ENCODE measurements around the gene PKDREJ.

Gene PKDREJ

GRCh38 chr22:46294784-46295183, 31.6 kb upstream of the PKDREJ start:
- DNase-seq (ENCODE audit: low spot score in 2 of 2): no peak
- no peak for ATAC-seq (replicated peaks; ENCODE audit: extremely low read depth, poor library complexity, severe bottlenecking)
- Mint-ChIP-seq H3K36me3 (ENCODE audit: insufficient read depth) (peaks cover 38% of the 10 kb centered on the region), H3K4me1 (peaks cover 60% of the 10 kb centered on the region), H3K9me3 (no peaks in the 10 kb centered on the region), H3K27me3 (no peaks in the 10 kb centered on the region), H3K4me3 (peak overlapping the region; percentile 96), H3K27ac (ENCODE audit: low read depth) (peak overlapping the region; percentile 99)

DNA sequence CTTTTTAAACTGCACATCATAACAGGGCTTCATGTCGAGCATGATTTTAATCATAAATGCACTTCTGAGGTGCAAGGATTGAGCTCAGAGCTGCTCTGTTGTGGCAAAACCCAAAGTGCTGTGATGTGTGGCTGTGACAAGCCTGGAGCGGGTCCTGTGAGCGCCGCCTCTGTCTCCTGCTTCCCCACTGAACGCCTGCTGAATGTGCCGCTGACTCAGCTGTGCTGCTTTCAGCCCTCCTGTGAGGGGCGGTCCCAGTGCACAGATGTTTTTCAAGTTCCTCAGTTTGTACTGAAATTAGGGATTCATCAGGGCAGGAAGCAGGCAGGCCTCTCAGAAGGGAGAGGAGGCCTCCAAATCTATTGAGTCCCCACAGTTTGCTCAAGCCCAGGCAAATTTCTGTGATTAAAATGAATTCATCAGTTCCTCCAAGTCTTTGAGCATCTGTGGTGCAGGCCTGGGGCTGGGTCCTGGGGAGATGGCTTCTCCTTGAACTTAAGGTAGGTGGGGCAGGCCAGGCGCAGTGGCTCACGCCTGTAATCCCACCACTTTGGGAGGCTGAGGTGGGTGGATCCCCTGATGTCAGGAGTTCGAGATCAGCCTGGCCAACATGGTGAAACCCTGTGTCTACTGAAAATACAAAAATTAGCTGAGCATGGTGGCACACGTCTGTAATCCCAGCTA, 30.6 kb upstream of the PKDREJ start:
- Mint-ChIP-seq H3K27me3 (no peaks in the 10 kb centered on the region), H3K36me3 (ENCODE audit: insufficient read depth) (peaks cover 39% of the 10 kb centered on the region), H3K9me3 (no peaks in the 10 kb centered on the region), H3K27ac (ENCODE audit: low read depth) (peak overlapping the region; percentile 83), H3K4me3 (peak overlapping the region; percentile 40), H3K4me1 (peaks cover 65% of the 10 kb centered on the region)
- ATAC-seq (replicated peaks; ENCODE audit: extremely low read depth, poor library complexity, severe bottlenecking): no peak
- no peak for DNase-seq (ENCODE audit: low spot score in 2 of 2)

DNA sequence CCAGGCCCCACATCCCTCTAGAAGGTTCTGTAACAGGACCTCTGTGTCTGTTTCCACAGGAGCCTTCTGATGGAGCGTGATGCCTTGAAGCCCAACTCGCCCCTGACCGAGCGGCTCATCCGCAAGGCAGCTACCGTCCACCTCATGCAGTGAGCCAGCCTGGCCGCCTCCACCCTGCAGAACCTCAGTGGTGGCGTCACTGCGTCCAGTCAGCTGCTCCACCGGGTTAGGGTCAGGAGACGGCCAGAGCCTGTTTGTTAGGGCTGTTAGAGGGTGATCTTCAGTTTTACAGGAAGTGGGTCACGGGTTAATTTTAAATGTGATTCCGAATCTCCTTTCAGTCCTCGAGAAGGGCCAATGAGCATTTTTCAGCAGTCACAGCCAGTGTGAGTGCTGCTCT, 29.6 kb upstream of the PKDREJ start:
- Mint-ChIP-seq H3K4me1 (peaks cover 72% of the 10 kb centered on the region), H3K27ac (ENCODE audit: low read depth) (peak overlapping the region; percentile 93), H3K4me3 (peak overlapping the region; percentile 25), H3K27me3 (no peaks in the 10 kb centered on the region), H3K9me3 (no peaks in the 10 kb centered on the region), H3K36me3 (ENCODE audit: insufficient read depth) (peaks cover 46% of the 10 kb centered on the region)
- ATAC-seq (replicated peaks; ENCODE audit: extremely low read depth, poor library complexity, severe bottlenecking): no peak
- no peak for DNase-seq (ENCODE audit: low spot score in 2 of 2)

DNA sequence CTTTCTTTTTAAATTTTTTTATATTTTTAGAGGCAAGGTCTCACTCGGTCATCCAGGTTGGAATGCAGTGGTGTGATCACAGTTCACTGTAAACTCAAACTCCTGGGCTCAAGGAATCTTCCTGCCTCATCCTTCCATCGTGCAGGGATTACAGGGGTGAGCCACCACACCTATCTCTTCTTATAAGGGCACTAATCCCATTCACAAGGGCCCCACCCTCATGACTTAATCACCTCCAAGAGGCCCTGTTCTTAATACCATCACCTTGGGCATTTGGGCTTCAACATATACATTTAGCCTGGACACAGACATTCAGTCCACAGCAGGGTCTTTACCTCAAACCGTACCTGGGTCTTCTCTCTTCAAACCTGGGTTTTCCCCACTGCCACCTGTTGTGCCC, 29.0 kb upstream of the PKDREJ start:
- no peaks in the 10 kb centered on the region for H3K9me3 Mint-ChIP-seq
- peak overlapping the region; percentile 25 for H3K4me3 Mint-ChIP-seq
- H3K4me1 Mint-ChIP-seq: peaks cover 72% of the 10 kb centered on the region

GRCh38 chr22:46290843-46291785, 28.0 kb upstream of the PKDREJ start:
- H3K27me3 Mint-ChIP-seq: no peaks in the 10 kb centered on the region
- peaks cover 65% of the 10 kb centered on the region for H3K4me1 Mint-ChIP-seq
- H3K27ac Mint-ChIP-seq (ENCODE audit: low read depth): peak overlapping the region; percentile 93
- ATAC-seq (replicated peaks; ENCODE audit: extremely low read depth, poor library complexity, severe bottlenecking): no peak
- H3K9me3 Mint-ChIP-seq: no peaks in the 10 kb centered on the region
- peak overlapping the region; percentile 79 for H3K4me3 Mint-ChIP-seq
- H3K36me3 Mint-ChIP-seq (ENCODE audit: insufficient read depth): peaks cover 43% of the 10 kb centered on the region
- no peak for DNase-seq (ENCODE audit: low spot score in 2 of 2)

More for the DNA sequence above, 29.0 kb upstream of the PKDREJ start:
- peak overlapping the region; percentile 93 for H3K27ac Mint-ChIP-seq (ENCODE audit: low read depth)
- DNase-seq (ENCODE audit: low spot score in 2 of 2) (no peak), ATAC-seq (replicated peaks; ENCODE audit: extremely low read depth, poor library complexity, severe bottlenecking) (no peak)
- H3K27me3 Mint-ChIP-seq: no peaks in the 10 kb centered on the region
- peaks cover 46% of the 10 kb centered on the region for H3K36me3 Mint-ChIP-seq (ENCODE audit: insufficient read depth)

- Mint-ChIP-seq H3K36me3 (ENCODE audit: insufficient read depth) (peaks cover 49% of the 10 kb centered on the region), H3K27me3 (no peaks in the 10 kb centered on the region), H3K4me3 (peak overlapping the region; percentile 79), H3K9me3 (no peaks in the 10 kb centered on the region), H3K27ac (ENCODE audit: low read depth) (peak overlapping the region; percentile 93), H3K4me1 (peaks cover 57% of the 10 kb centered on the region)
- ATAC-seq (replicated peaks; ENCODE audit: extremely low read depth, poor library complexity, severe bottlenecking) (no peak), DNase-seq (ENCODE audit: low spot score in 2 of 2) (no peak)
Measured at GRCh38 chr22:46290121-46290842, 27.1 kb upstream of the PKDREJ start.

DNA sequence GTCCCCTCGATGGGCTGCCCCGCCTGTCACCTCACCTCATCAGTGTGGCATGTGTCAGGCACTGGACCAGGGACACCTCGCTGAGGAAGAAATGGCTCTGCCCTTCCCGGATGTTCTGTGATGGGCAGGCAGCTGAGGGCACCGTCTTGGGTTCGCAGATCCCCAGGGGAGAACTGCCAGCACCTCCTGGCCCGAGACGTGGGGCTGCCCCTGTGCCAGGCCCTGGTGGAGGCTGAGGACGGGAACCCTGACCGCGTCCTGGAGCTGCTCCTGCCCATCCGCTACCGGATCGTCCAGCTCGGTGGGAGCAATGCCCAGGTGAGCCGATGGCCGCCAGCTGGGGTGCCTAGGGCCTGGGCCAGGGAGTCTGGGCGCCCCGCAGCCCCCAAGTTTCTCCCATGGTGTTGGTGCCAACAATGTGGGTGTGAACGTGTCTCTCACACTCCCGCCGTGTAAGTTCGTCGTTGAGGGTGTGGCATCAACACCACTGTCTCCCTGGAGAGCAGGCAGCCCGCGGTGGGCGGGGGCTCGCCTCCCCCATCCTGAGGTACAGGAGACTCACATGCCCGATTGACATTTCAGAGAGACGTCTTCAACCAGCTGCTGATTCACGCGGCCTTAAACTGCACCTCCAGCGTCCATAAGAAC, 26.2 kb upstream of the PKDREJ start:
- no peaks in the 10 kb centered on the region for H3K9me3 Mint-ChIP-seq
- peak; percentile 77 for ATAC-seq (replicated peaks; ENCODE audit: extremely low read depth, poor library complexity, severe bottlenecking)
- H3K27ac Mint-ChIP-seq (ENCODE audit: low read depth): peak overlapping the region; percentile 93
- H3K4me3 Mint-ChIP-seq: peak overlapping the region; percentile 79
- peaks cover 51% of the 10 kb centered on the region for H3K36me3 Mint-ChIP-seq (ENCODE audit: insufficient read depth)
- H3K27me3 Mint-ChIP-seq: no peaks in the 10 kb centered on the region
- H3K4me1 Mint-ChIP-seq: peaks cover 52% of the 10 kb centered on the region
- DNase-seq (ENCODE audit: low spot score in 2 of 2): peak; percentile 33 to 74

- Mint-ChIP-seq H3K36me3 (ENCODE audit: insufficient read depth) (peaks cover 54% of the 10 kb centered on the region), H3K4me1 (peaks cover 56% of the 10 kb centered on the region), H3K27ac (ENCODE audit: low read depth) (peak overlapping the region; percentile 93), H3K27me3 (no peaks in the 10 kb centered on the region), H3K9me3 (no peaks in the 10 kb centered on the region), H3K4me3 (peak overlapping the region; percentile 79)
- DNase-seq (ENCODE audit: low spot score in 2 of 2) (no peak), ATAC-seq (replicated peaks; ENCODE audit: extremely low read depth, poor library complexity, severe bottlenecking) (no peak)
Measured at GRCh38 chr22:46288846-46289243, 25.7 kb upstream of the PKDREJ start.

- Mint-ChIP-seq H3K9me3 (no peaks in the 10 kb centered on the region), H3K36me3 (ENCODE audit: insufficient read depth) (peaks cover 53% of the 10 kb centered on the region), H3K27ac (ENCODE audit: low read depth) (peak overlapping the region; percentile 93), H3K4me1 (peaks cover 52% of the 10 kb centered on the region), H3K4me3 (peak overlapping the region; percentile 76), H3K27me3 (no peaks in the 10 kb centered on the region)
- ATAC-seq (replicated peaks; ENCODE audit: extremely low read depth, poor library complexity, severe bottlenecking): peak; percentile 57
- peak in 1 of 2 donors; percentile 42 for DNase-seq (ENCODE audit: low spot score in 2 of 2)
Measured at GRCh38 chr22:46287873-46288751, 25.0 kb upstream of the PKDREJ start.

DNA sequence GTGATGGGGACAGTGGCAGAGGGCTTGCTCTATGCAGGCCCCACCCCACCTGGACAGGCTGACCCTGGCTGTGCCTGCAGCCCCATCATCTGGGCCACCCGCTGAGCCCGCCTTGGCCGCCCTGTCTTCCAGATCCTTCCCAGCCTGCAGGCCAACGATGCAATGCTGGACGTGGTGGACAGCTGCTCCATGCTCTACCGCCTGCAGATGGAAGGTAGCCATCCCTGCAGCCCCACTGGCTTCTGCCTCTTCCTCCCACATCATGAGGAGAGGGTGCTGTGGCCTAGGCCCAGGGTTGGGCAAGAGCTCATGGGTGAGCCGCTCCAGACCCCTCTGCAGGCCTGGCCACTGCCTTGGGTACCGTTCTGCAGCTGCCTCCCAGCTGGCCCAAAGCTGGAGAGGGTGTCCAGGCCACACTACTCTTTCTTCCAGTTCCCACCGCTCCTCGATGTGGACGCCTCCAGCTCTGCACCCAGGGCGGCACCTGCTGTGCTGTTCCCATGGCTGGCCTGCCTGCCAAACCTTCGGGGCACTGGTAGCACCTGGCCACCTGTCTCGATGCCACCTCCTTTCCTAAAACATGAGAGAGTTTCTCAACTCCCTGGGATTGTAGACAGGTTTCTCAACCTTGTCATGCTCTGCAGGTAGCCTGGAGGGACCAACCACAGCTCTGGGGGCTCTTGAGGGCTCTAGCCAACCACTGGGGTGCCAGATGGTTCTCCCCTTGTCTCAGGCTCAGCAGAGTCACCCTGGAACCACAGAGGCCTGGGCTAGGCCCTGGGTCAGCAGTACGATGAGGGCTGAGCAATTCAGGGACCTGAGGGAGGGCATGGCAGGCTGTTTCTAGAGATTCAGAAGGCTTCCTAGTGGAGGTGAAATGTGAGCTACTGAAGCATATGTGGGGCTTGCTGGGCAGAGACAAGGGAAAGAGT, 24.1 kb upstream of the PKDREJ start:
- Mint-ChIP-seq H3K27me3 (no peaks in the 10 kb centered on the region), H3K27ac (ENCODE audit: low read depth) (peak overlapping the region; percentile 93), H3K9me3 (no peaks in the 10 kb centered on the region), H3K4me3 (peak overlapping the region; percentile 76), H3K4me1 (peaks cover 47% of the 10 kb centered on the region), H3K36me3 (ENCODE audit: insufficient read depth) (peaks cover 49% of the 10 kb centered on the region)
- no peak for DNase-seq (ENCODE audit: low spot score in 2 of 2)
- no peak for ATAC-seq (replicated peaks; ENCODE audit: extremely low read depth, poor library complexity, severe bottlenecking)

DNA sequence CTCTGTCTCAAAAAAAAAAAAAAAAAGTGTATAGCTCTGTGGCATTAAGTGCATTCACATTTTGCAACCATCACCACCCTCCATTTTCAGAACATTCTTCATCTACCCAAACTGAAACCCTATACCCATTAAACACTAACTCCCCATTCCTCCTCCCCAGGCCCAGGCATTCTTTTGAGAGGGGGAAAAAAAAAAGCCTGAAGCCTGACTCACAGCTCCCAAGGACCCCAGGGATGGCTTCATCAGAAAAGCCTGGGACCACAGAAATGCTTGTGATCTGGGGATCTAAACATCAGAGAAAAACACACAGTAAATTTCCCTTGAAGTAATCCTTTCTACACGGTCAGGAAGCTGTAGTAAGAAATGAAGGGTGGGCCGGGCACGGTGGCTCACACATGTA, 22.9 kb upstream of the PKDREJ start:
- peak overlapping the region; percentile 83 for H3K27ac Mint-ChIP-seq (ENCODE audit: low read depth)
- H3K36me3 Mint-ChIP-seq (ENCODE audit: insufficient read depth): peaks cover 50% of the 10 kb centered on the region
- DNase-seq (ENCODE audit: low spot score in 2 of 2): no peak
- no peaks in the 10 kb centered on the region for H3K9me3 Mint-ChIP-seq
- H3K4me3 Mint-ChIP-seq: peak overlapping the region; percentile 13
- peaks cover 56% of the 10 kb centered on the region for H3K4me1 Mint-ChIP-seq
- no peak for ATAC-seq (replicated peaks; ENCODE audit: extremely low read depth, poor library complexity, severe bottlenecking)
- H3K27me3 Mint-ChIP-seq: no peaks in the 10 kb centered on the region

Measured in central memory CD8-positive, alpha-beta T cell (primary cell).